H54 (cell line): ENCODE results near the gene NCKAP5.

Experiments
- DNase-seq: peaks from one replicate; pipeline ENCODE4 v3.0.0; 2011; ENCODE audit warnings: low spot score, mixed read lengths; ENCODE audit not compliant: insufficient read length
- FAIRE-seq: peaks from 3 replicates; lab custom pipeline; 2011; peaks lifted over from hg19 to GRCh38; lab: Jason Lieb, UNC
- POLR2A ChIP-seq: IDR thresholded peaks from 2 replicates; pipeline ENCODE4 v1.6.1; 2011; ENCODE audit warnings: low read depth, mild to moderate bottlenecking, low read length

NCKAP5 gene

DNA sequence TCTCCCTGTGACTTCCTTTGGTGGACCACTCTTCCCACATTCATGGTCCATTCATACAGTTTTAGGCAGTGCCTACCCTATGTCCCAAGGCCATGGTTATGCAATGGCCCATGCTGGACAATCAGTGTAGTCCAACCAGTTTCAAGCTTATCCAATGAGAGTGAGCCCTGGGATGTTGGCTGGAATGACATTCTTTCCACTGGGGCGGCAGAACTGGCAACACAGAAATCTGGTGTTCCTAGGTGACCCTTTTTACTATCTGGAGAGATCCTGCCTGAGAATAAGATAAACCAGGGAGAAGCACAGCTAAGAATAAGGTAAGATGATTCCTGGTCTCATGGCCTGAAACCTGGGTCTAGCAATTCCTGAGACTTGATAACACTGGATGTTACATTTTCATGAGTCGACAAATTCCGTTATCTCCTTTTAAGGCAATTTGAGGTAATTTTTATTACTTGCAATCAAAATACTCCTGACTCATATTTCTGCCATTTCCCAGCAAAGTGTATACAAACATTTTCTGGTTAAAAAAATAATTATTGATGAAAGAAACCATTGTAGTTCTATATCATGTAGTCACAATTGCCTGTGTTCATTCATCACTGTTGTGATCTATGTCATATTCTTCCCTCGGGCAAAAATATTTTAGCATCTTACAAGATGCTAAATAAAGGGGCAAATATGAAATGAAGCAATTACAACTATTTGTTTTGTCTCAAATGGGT, 626.8 kb downstream of the NCKAP5 start:
- DNase-seq (no peak), FAIRE-seq (no peak)
- TF ChIP-seq POLR2A = no peak

DNA sequence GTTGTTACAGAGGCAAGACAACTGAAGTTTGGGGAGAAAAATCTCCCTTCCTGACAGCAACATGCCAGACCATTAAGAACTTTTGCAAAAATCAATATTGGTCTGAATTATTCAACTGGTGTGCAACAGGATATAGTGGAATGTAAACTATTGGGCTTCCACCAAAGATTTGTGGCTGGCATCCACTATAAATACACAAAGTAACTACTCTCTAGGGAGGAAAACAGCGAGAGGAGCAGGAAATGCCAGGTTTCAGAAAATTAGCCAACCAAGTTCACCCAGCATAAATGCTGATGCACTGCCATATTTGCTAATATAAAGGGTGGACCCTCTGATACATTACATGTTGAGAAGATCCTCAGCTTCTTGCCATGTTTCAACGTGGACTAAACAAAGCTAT, 630.6 kb downstream of the NCKAP5 start:
- TF ChIP-seq POLR2A = no peak
- no peak for FAIRE-seq
- no peak for DNase-seq

DNA sequence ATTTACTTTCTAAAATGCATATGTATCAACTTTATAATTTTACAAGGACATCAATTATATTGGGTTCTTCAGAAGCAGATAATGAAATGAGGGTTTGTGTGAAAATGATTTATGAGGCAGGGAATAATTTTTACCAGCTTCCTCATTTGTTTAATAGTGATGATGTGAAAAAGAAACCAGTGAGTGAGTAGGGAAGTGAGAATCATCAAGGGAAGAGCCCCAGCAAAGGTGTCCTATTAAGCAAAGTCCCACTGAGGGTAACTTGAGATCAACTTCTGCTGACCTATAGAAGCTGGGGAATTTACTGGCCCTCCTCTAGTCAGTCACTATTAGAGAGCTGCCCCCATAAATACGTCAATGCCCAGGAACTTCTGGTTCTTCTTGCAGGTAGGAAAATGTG, 631.5 kb downstream of the NCKAP5 start:
- FAIRE-seq = no peak
- no peak for TF ChIP-seq POLR2A

DNA sequence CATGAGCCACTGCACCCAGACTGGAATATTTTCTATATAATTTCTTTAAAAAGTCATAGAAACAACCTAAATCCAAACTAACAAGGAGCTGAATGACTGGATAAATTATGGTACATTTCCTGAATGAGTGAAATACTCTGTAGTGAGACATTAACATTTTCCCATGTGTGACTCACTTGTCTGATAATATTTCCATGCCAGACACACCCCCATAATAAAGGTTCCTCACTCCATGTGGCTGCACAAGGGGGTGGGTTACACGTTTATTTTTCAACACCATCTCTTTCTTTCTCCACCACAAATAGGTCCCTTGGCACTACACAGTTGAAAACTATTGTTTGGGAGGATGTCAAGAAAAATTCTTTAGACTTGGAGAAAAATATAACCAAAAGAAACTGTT, 632.0 kb downstream of the NCKAP5 start:
- DNase-seq = no peak
- no peak for TF ChIP-seq POLR2A
- no peak for FAIRE-seq

More for the DNA sequence above, 631.5 kb downstream of the NCKAP5 start:
- no peak for DNase-seq

DNA sequence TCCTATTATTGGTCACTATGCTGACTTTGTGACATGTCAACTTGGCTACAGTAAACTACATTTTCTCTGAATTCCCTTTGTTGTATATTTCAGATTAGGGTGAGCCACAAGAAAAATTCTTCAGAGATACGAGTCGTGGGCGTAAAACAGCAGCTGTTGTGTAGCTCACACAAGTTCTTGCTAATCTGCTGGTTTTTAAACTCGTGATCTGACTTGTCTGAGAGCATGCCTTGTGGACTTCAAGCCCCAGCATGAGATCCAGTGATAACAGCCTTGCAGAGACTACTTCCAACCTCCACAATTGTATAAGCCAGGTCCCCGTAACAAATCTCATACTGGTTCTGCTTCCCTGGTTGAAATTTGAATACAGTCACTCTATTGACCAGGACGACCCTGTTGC, 638.5 kb downstream of the NCKAP5 start:
- TF ChIP-seq POLR2A = no peak
- no peak for FAIRE-seq
- no peak for DNase-seq

DNA sequence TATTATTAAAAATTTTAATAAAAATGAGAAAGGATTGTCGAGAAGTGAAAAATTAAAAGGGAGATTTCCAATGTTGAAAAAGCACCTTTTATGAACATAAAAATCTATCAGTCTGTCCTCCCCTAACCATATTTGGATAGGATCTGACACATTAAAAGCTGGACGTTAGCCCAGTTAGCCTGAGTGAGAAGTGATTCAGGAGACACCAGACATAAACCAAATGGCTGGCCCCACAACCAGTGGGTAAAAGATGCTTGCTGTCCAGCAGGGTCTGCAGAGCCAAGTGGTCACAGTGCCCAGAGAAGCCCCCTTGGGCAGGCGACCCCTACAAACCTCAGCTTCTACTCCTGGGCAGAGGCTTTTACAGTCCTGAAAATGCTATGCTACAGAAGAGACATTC, 644.5 kb downstream of the NCKAP5 start:
- TF ChIP-seq POLR2A = no peak
- FAIRE-seq = no peak
- no peak for DNase-seq

DNA sequence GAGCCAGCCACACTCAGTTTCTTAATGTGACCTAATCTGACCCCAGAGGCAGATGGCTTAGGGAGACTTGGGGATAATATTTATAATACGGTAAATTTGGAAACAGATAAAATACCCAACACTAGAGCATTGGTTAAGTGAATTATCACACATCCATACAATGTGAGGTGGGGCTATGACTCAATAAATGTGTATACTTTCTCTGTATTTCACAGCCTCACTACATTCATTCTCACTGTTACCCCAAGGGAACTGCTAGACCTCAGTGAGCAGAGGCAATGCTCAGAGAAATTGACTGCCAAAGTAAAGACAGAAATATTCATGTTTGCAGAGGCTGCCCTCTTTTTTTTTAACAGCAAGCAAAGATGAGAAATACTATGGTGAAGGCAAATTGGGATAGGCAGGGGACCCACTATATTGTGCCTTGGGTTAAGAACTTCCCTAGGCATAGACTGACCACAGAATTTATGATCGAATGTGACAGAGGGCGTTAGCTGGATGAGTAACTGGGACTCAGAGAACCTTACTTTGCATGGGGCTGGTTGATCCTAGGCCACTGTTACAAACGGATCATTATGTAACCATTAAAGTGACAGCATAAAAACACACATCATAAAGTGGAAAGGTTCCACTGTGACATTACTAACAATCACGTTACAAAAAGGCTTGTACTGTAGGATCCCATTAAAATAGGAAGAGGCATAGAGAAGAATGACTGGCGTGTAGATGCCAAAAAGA, 652.3 kb downstream of the NCKAP5 start:
- no peak for TF ChIP-seq POLR2A
- FAIRE-seq = no peak
- no peak for DNase-seq

DNA sequence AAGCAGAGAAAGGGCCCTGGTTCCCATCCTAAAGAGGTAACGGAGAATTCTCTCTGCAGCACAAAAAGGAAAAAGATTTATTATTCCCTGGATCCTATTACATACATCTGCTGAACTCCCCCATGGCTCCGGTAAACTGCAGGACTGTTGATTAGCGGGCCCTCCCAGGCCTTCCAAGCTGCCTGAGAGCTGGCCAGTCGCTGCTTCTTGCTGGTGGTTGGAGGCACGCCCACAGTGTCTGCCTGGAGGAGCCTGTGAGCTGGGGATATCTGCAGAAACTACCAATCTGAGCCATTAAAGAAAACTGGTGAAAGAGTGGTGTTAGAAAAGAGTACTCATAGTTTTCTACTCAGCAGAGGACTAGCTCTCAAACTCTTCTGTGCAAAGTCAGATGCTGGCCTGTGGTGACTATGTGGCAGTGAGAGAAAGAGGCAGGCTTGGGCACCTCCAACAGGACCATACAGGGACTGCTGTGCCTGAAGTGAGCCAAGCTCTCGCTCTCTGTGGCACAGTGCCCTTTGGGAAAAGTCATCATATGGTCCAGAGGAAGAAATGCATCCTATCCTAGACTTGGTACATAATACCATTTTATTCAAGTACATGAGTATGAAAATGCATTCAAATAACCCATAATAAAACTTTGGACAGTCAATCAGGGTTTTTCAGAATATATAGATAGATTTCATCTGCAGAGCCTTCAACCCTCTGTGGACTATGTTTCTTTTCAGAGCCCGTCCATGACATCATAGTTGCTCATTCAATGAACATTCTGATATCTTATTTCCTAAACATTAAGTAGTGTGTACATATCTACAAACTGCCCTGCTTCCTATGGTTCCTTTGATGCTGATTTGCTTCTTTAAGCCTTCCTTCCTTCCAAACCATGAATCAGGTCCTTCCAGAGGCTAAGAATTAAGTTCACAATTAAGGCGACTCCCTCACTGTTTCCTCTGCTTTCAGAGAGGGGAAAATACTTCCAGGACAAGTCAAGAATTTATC, 656.2 kb downstream of the NCKAP5 start:
- DNase-seq (no peak), FAIRE-seq (no peak)
- TF ChIP-seq POLR2A = no peak

DNA sequence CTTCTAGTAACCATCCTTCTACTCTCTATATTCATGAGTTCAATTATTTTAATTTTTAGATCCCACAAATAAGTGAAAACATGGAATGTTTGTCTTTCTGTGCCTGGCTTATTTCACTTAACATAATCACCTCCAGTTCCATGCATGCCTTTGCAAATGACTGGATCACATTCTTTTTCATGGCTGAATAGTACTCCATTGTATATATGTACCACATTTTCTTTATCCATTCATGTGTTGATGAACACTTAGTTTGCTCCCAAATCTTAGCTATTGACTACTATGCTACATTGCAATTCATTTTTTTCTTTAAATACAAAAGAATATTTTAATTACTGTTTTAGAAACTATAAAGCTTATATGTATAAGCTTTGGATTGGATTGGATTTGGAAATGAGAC, 657.8 kb downstream of the NCKAP5 start:
- no peak for TF ChIP-seq POLR2A
- FAIRE-seq (no peak), DNase-seq (no peak)

DNA sequence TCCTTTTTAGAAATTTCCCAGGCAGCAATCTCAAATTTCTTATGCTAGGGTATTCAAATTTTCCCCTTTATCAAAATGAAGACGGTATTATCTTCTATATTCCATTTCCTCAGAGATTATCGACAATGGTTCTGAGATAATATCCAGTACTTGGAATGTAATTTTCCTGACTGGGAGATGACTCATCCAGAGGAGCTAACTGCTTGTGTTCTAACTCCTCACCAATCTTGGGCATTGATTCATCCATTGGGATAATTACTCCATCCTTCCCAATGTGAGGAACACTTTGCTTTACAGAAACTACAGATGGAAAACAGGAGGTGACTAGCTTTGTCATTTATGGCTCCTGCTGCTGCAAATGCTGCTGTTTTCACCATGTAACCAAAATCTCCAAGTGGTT, 658.8 kb downstream of the NCKAP5 start:
- no peak for FAIRE-seq
- TF ChIP-seq POLR2A = no peak
- DNase-seq = no peak

DNA sequence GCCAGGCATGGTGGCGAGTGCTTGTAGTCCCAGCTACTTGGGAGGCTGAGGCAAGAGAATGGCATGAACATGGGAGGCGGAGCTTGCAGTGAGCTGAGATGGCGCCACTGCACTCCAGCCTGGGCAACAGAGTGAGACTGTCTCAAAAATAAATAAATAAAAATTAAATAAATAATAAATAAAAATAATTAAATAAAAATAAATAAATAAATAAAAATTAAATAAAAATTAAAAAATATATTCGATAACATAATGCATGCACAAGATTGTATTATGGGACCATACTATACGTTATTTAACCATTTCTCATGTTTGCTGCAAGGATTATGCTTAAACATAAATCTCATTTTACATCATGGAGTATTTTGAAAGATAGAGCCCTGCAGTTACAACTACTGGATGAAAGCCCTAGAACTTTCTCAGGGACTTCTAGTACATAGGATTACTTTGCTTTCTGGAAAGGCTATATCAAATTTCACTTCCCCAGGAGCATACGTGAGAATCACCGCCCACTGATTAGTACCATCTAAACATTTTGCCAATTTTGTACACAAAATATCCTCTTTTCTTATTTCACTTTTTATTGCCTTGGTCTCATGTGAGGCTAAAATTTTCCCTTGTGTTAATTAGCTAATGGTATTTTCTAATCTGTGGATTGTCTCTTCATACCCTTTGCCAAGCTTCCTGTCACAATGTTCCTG, 664.0 kb downstream of the NCKAP5 start:
- TF ChIP-seq POLR2A = no peak
- DNase-seq = no peak
- no peak for FAIRE-seq

DNA sequence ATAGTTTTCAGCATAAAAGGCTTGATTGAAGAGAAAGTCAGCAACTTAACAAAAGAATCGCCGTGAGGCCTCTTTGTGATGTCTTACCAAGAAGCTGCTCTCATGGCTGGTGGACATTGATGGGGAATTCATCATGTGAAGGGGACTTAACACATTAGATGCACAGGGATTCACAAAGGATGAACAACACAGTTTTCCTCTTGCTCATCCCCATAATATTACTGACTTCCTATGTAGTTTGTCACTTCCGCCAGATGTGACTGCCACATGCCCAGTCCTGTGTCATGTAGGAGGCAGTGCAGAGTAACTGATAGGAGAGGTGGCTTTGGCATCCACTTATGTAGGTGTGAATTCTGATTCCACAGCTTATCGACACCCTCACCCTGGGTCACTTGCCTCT, 665.6 kb downstream of the NCKAP5 start:
- FAIRE-seq (no peak), DNase-seq (no peak)
- TF ChIP-seq POLR2A = no peak

DNA sequence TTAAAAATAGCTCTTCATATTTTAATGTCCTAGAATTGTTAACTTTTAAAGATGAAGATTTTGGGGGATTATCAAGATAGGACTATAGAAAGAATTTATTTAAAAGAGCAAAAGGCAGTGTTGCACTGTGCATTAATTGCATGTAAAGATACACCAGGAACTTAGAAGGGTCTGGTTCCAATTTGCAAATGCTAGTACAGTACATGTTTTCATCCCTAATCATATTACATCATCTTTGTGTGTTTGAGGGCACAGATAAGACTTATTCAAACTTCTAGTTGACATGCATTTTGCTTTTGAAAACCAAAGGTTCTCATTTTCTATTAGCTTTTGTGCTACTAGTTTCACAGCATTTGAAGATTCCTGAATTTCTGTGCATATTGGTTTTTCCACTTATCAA, 666.6 kb downstream of the NCKAP5 start:
- DNase-seq (no peak), FAIRE-seq (no peak)
- TF ChIP-seq POLR2A = no peak

DNA sequence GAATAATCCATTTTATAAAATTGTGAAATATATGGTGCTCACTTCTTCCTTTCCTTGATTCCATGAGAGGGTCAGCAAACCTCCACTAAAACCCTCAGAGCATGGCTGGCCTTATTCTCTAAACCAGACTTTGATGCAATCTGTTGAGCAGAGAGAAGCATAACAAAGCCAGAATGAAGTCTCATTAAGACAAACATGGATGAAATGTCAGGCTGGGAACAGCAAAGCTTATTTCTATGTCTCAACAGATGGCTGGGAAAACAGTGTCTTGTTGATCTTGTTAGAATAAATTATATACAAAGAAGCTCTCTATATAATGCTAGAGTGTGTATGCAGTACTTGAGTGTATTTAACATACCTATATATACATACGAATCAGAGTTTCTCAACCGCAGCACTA, 671.2 kb downstream of the NCKAP5 start:
- DNase-seq (no peak), FAIRE-seq (no peak)
- no peak for TF ChIP-seq POLR2A
